ENCODE measurements around the gene SYTL3. TPM values are rescaled to one million over a fixed set of nuclear protein-coding genes. Genes with fewer than 3 reads are reported as not detected.

Gene SYTL3, protein sequence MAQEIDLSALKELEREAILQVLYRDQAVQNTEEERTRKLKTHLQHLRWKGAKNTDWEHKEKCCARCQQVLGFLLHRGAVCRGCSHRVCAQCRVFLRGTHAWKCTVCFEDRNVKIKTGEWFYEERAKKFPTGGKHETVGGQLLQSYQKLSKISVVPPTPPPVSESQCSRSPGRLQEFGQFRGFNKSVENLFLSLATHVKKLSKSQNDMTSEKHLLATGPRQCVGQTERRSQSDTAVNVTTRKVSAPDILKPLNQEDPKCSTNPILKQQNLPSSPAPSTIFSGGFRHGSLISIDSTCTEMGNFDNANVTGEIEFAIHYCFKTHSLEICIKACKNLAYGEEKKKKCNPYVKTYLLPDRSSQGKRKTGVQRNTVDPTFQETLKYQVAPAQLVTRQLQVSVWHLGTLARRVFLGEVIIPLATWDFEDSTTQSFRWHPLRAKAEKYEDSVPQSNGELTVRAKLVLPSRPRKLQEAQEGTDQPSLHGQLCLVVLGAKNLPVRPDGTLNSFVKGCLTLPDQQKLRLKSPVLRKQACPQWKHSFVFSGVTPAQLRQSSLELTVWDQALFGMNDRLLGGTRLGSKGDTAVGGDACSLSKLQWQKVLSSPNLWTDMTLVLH
- 3.6 and 6.8 TPM in 2 replicates for total RNA-seq

DNA sequence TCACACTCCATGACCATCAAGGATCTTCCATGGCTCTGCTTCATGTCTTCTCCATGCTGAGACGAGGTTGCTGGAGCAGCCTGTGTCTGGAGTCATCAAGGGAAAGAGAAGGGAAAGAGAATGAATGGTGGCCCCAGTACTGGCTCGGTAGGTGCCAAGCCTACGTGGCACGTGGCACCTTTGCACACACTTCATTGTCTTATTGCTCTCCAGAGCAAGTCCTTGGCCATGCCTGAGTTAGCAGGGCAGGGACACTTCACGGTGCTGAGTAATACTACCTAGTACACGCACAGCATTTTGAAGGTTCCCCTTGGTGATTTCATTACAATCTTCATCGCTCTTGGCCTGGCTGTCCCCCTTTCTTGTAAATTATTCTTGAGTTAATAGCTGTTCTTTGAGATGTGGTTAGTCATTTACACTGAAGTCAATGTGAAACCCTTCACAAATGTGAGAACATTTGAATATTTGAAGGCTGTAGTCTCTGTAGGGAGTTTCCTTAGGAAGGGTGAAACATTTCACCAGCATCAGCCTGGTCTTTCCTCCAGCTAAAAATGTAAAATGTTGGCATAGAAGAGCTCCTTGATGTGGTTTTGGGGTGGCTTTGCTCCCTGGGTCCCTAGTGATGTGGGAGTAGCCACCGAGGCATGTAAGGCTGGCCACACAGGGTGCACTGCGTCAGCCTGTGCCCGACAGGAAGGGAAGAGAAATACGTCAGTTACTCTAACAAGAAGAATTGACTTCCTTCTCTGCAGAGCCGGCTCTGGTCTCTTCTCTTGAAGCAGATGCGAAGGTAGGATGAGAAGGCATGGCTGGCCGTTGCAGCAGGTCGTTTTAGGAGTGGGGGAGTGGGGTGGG is at the start of gene SYTL3:
SYTL3 (plus strand) TSS at position 766 of the 855 bp plus-strand sequence. CDS start 13,215 bp downstream, outside the sequence.

DNA sequence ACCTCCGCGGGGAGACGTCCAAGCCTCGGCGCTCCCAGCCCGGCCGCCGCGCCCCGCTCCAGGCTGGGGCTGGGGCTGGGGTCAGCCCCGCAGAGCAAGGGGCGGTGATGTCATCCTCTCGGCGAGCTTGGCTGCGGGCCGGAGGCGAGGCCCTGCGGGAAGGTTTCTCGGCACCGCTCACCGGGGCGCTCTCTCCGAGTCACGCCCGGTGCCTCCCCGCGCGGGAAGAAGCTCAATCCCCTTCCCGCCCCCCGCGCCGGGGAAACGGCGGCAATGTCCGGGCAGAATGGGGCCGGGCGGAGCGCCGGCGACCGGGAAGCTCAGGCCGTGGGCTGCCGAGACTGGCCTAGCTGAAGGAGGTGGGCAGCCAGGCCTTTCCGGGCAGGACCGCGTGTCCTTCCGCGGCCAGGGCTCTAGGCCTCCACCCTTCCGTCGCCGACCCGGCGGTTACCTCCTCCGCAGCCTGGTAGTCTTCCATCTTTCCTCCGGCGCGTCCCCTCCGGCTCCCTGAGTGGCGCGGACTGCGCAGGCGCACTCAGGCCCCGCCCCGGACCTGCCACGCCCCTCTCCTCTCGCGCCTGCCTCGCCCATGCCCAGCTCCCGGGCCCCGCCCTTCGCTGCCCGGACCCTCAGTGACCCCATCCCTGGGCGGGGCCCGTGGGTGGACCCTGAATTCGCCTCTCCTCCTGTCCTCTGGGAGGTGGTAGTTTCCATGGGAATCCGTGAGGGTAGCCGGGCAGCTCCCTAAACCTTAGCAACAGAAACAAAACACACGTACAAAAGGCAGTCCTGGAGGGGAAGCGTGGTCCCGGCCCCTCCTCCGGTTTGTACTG is 5.4 kb upstream of the SYTL3 start, which contains the start of gene DYNLT1:
DYNLT1 (minus strand) TSS at position 513 of the 833 bp plus-strand sequence; CDS start at position 478, 35 bp downstream.

Other genes with a start within 250 kb of the SYTL3 start
- 43.1 and 50.7 TPM in 2 replicates for gene TMEM181, start 90.0 kb upstream of the SYTL3 start, total RNA-seq
- gene DYNLT1, start 5.3 kb upstream of the SYTL3 start, total RNA-seq = 93.6 and 153 TPM in 2 replicates
- 55.8 and 127 TPM in 2 replicates for gene EZR, start 169.3 kb downstream of the SYTL3 start, total RNA-seq